ENCODE measurements around the gene GOT1. TPM values are rescaled to one million over a fixed set of nuclear protein-coding genes. Genes with fewer than 3 reads are reported as not detected.

Gene GOT1
- total RNA-seq, 1 experiment from 2014 or later: 56.8 TPM

- POLR2A ChIA-PET: interaction anchor here (1.9 kb wide), 1 partner anchor 18 kb away, joined by 8 read pairs; the partner anchor contains the start of gene GOT1
- no peak for ATAC-seq
- TF ChIP-seq NR1H2 (CRISPR knock-in tag; IDR thresholded peaks at IDR 0.05) (no peak), EMX1 (CRISPR knock-in tag; IDR thresholded peaks at IDR 0.05) (no peak), TEAD4 (CRISPR knock-in tag; IDR thresholded peaks at IDR 0.05) (no peak), ETV6 (CRISPR knock-in tag; IDR thresholded peaks at IDR 0.05) (no peak), NFYB (CRISPR knock-in tag; conservative IDR thresholded peaks at IDR 0.05; ENCODE audit: low read depth) (no peak), ZNF263 (CRISPR knock-in tag; IDR thresholded peaks at IDR 0.05; ENCODE audit: low read depth) (no peak), MYBL2 (CRISPR knock-in tag; IDR thresholded peaks at IDR 0.05) (no peak), JUN (CRISPR knock-in tag; IDR thresholded peaks at IDR 0.05) (no peak), ELF4 (CRISPR knock-in tag; IDR thresholded peaks at IDR 0.05; ENCODE audit: low read depth) (no peak), PRDM15 (CRISPR knock-in tag; IDR thresholded peaks at IDR 0.05) (no peak), OVOL2 (CRISPR knock-in tag; IDR thresholded peaks at IDR 0.05; ENCODE audit: borderline replicate concordance) (no peak), HMGA2 (CRISPR knock-in tag; IDR thresholded peaks at IDR 0.05) (no peak), ZNF121 (CRISPR knock-in tag; IDR thresholded peaks at IDR 0.05) (no peak), ZNF416 (CRISPR knock-in tag; IDR thresholded peaks at IDR 0.05) (no peak), ZNF232 (CRISPR knock-in tag; IDR thresholded peaks at IDR 0.05) (no peak), MAX (CRISPR knock-in tag; IDR thresholded peaks at IDR 0.05) (no peak)
- H3K9me3 Mint-ChIP-seq: no peaks in the 10 kb centered on the region
- H3K36me3 Mint-ChIP-seq: no peaks in the 10 kb centered on the region
- H3K27ac Mint-ChIP-seq: no peak overlapping the region
- DNase-seq (ENCODE audit: low spot score): no peak
- CTCF ChIA-PET: interaction anchor here (3.6 kb wide), 1 partner anchor 13 kb away, joined by 20 read pairs; no protein-coding TSS in a partner anchor
- H3K27me3 Mint-ChIP-seq (ENCODE audit: low read depth): no peaks in the 10 kb centered on the region
- H3K4me1 Mint-ChIP-seq: peaks cover 35% of the 10 kb centered on the region
- no peak overlapping the region for H3K4me3 Mint-ChIP-seq
Measured at GRCh38 chr10:99449023-99449422, 18.6 kb upstream of the GOT1 start.

GRCh38 chr10:99444383-99445045, 14.1 kb upstream of the GOT1 start:
- Mint-ChIP-seq H3K36me3 (no peaks in the 10 kb centered on the region), H3K4me3 (no peak overlapping the region), H3K27ac (0 out of 2 replicates have a peak overlapping the region, but pooled peaks have one; percentile 32), H3K9me3 (no peaks in the 10 kb centered on the region), H3K27me3 (ENCODE audit: low read depth) (no peaks in the 10 kb centered on the region), H3K4me1 (peaks cover 15% of the 10 kb centered on the region)
- DNase-seq (ENCODE audit: low spot score) (no peak), ATAC-seq (peak; percentile 55)
- POLR2A ChIA-PET: interaction anchor here (0.6 kb wide), 1 partner anchor 85 kb away, joined by 3 read pairs; no protein-coding TSS in a partner anchor
- CTCF ChIA-PET: interaction anchor here (0.6 to 1.7 kb wide), 3 partner anchors 9 to 14 kb away, joined by 3 to 15 read pairs (median 5); partner anchors contain the start of gene GOT1
- TF ChIP-seq RELA (CRISPR knock-in tag; IDR thresholded peaks at IDR 0.05; ENCODE audit: borderline replicate concordance): no peak
- TF ChIP-seq HMGXB4 (CRISPR knock-in tag; IDR thresholded peaks at IDR 0.05): no peak

GRCh38 chr10:99443500-99443899, 13.1 kb upstream of the GOT1 start:
- Mint-ChIP-seq H3K4me3 (no peak overlapping the region), H3K9me3 (no peaks in the 10 kb centered on the region), H3K36me3 (no peaks in the 10 kb centered on the region), H3K27ac (no peak overlapping the region), H3K27me3 (ENCODE audit: low read depth) (no peaks in the 10 kb centered on the region), H3K4me1 (peaks cover 15% of the 10 kb centered on the region)
- ChIA-PET POLR2A (no interaction called here), CTCF (interaction anchor here (1.7 kb wide), 1 partner anchor 10 kb away, joined by 5 read pairs; no protein-coding TSS in a partner anchor)
- no peak for ATAC-seq
- DNase-seq (ENCODE audit: low spot score): no peak
- TF ChIP-seq TEAD4 (CRISPR knock-in tag; IDR thresholded peaks at IDR 0.05) (no peak), ZNF425 (CRISPR knock-in tag; conservative IDR thresholded peaks at IDR 0.05) (no peak), GABPB1 (CRISPR knock-in tag; IDR thresholded peaks at IDR 0.05) (0 out of 2 replicates have a peak, but pooled peaks have one; percentile 37)
